Measurements from ENCODE around the gene SUFU. TPM values are rescaled to one million over a fixed set of nuclear protein-coding genes. Genes with fewer than 3 reads are reported as not detected.

SUFU gene
- total and polyA plus RNA-seq, 7 donors = 1.2 to 10.5 (median 6.6) TPM

GRCh38 chr10:102515724-102516123, 12.0 kb downstream of the SUFU start:
- H3K4me3 ChIP-seq = no peak overlapping the region

GRCh38 chr10:102517553-102517952, 13.8 kb downstream of the SUFU start:
- H3K36me3 ChIP-seq = peaks cover 0 to 31% (median 6%) of the 10 kb centered on the region in 4 donors
- H3K9me3 ChIP-seq = no peaks in the 10 kb centered on the region
- no peak for DNase-seq
- WGBS, 2 donors = 82 to 91% methylated on average over 3 of the region's 3 CpGs
- no peak overlapping the region for H3K27ac ChIP-seq
- peaks cover 0 to 6% (median 0%) of the 10 kb centered on the region in 4 donors for H3K4me1 ChIP-seq
- TF ChIP-seq POLR2AphosphoS5 (IDR thresholded peaks at IDR 0.05) (no peak), EP300 (IDR thresholded peaks at IDR 0.05) (no peak), CTCF (IDR thresholded peaks at IDR 0.05) (no peak), POLR2A (IDR thresholded peaks at IDR 0.05) (no peak)
- intact Hi-C loops (cut with DNase I) = no loop called here
- no peak overlapping the region for H3K4me3 ChIP-seq
- no peaks in the 10 kb centered on the region for H3K27me3 ChIP-seq

More at GRCh38 chr10:102515724-102516123, 12.0 kb downstream of the SUFU start:
- no peak for DNase-seq
- Histone ChIP-seq H3K27me3 (no peaks in the 10 kb centered on the region), H3K36me3 (peaks cover 0 to 46% (median 13%) of the 10 kb centered on the region in 4 donors), H3K27ac (no peak overlapping the region), H3K4me1 (peaks cover 0 to 6% (median 0%) of the 10 kb centered on the region in 4 donors), H3K9me3 (no peaks in the 10 kb centered on the region)
- TF ChIP-seq CTCF (IDR thresholded peaks at IDR 0.05) (no peak), POLR2AphosphoS5 (IDR thresholded peaks at IDR 0.05) (no peak), EP300 (IDR thresholded peaks at IDR 0.05) (no peak), POLR2A (IDR thresholded peaks at IDR 0.05) (no peak)
- WGBS, 2 donors = 93 to 98% methylated on average over 3 of the region's 3 CpGs
- intact Hi-C loops (cut with DNase I) = no loop called here

- peaks cover 0 to 24% (median 4%) of the 10 kb centered on the region in 4 donors for H3K36me3 ChIP-seq
- TF ChIP-seq EP300 (IDR thresholded peaks at IDR 0.05) (no peak), POLR2AphosphoS5 (IDR thresholded peaks at IDR 0.05) (no peak), POLR2A (IDR thresholded peaks at IDR 0.05) (no peak), CTCF (IDR thresholded peaks at IDR 0.05) (no peak)
- intact Hi-C loops (cut with DNase I) = no loop called here
- no peaks in the 10 kb centered on the region for H3K27me3 ChIP-seq
- H3K4me3 ChIP-seq = no peak overlapping the region
- H3K9me3 ChIP-seq = no peaks in the 10 kb centered on the region
- H3K27ac ChIP-seq = no peak overlapping the region
- 96% methylated on average over 12 of the region's 12 CpGs for WGBS, 2 donors
- peaks cover 0 to 6% (median 0%) of the 10 kb centered on the region in 4 donors for H3K4me1 ChIP-seq
- no peak for DNase-seq
Measured at GRCh38 chr10:102519246-102519825, 15.6 kb downstream of the SUFU start.

GRCh38 chr10:102522874-102523249, 19.1 kb downstream of the SUFU start:
- H3K4me3 ChIP-seq = no peak overlapping the region
- WGBS, 2 donors = 89 to 100% methylated on average over 1 of the region's 1 CpG
- no peaks in the 10 kb centered on the region for H3K27me3 ChIP-seq
- intact Hi-C loops (cut with DNase I) = no loop called here
- DNase-seq = no peak
- H3K27ac ChIP-seq = no peak overlapping the region
- H3K36me3 ChIP-seq = peaks cover 0 to 29% (median 2%) of the 10 kb centered on the region in 4 donors
- TF ChIP-seq EP300 (IDR thresholded peaks at IDR 0.05) (no peak), CTCF (IDR thresholded peaks at IDR 0.05) (no peak), POLR2AphosphoS5 (IDR thresholded peaks at IDR 0.05) (no peak), POLR2A (IDR thresholded peaks at IDR 0.05) (no peak)
- no peaks in the 10 kb centered on the region for H3K9me3 ChIP-seq
- H3K4me1 ChIP-seq = no peaks in the 10 kb centered on the region

All from sigmoid colon (tissue), 7 donors.